A673 (cell line): ENCODE data around the gene TMED6.

Source experiments
- EZH2 ChIP-seq: fragments of 200-600 bp; sonication (generic); IDR thresholded peaks from 2 replicates; pipeline ENCODE4 v1.6.1; 2017; ENCODE audit warnings: borderline replicate concordance, low read depth, mild to moderate bottlenecking, mixed read lengths, antibody characterized with exemption, low read length; ENCODE audit not compliant: poor library complexity, severe bottlenecking
- TF ChIP-seq, protein P1 (sequence below): fragments of 300-800, 200-600 bp; sonication (generic); conservative IDR thresholded peaks from 2 replicates; pipeline ENCODE4 v1.5.1; 2017; ENCODE audit warnings: low read depth, mild to moderate bottlenecking, antibody characterized with exemption, low read length, moderate library complexity, mixed read lengths

DNA sequence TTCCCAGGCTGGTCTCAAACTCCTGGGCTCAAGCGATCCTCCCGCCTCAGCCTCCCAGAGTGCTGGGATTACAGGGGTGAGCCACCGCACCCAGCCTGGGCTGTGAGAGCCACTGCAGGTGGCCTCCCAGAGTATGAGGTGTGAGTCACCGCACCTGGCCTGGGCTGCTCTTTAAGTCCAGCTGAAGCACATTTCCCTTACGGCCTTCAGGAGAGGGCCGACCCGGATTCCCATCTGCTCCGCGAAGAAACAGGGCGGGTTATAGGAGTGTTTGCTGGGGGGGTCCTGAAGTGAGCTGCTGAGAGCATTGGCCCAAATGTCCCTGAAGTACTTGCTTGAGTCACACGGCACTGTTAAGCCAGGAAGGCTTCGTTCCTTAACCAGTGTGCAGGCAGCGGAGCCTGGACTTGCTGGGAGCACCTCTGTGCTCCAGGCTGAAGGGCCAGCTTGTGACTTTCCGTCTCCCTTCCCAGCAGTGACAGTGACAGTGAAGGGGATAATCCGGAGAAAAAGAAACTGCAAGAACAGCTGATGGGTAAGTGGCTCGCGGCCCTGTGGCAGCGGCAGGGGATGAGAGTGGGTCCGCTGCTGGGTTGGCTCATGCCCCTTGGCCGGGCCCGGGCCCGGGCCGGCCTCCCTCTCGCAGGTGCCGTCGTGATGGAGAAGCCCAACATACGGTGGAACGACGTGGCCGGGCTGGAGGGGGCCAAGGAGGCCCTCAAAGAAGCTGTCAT lies 33.2 kb downstream of the TMED6 start:
- TF ChIP-seq, protein P1, sequence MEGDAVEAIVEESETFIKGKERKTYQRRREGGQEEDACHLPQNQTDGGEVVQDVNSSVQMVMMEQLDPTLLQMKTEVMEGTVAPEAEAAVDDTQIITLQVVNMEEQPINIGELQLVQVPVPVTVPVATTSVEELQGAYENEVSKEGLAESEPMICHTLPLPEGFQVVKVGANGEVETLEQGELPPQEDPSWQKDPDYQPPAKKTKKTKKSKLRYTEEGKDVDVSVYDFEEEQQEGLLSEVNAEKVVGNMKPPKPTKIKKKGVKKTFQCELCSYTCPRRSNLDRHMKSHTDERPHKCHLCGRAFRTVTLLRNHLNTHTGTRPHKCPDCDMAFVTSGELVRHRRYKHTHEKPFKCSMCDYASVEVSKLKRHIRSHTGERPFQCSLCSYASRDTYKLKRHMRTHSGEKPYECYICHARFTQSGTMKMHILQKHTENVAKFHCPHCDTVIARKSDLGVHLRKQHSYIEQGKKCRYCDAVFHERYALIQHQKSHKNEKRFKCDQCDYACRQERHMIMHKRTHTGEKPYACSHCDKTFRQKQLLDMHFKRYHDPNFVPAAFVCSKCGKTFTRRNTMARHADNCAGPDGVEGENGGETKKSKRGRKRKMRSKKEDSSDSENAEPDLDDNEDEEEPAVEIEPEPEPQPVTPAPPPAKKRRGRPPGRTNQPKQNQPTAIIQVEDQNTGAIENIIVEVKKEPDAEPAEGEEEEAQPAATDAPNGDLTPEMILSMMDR = no peak
- TF ChIP-seq EZH2 = no peak
